ENCODE results near the gene GEMIN7.
A peak's percentile ranks its signal among the peaks of the same experiment; 100 is the strongest.

The GEMIN7 gene

GRCh38 chr19:45092747-45093678 is 14.0 kb downstream of the GEMIN7 start, which contains the start of gene PPP1R37:
Gene PPP1R37, plus strand, starts transcription at chr19:45093179. Its CDS starts 147 bp downstream, at chr19:45093326.
- H3K27ac ChIP-seq (ENCODE audit: low read depth, low read length): peak within 1 kb of the TSS; percentile 97
- under 1% methylated on average over 103 of the region's 103 CpGs for WGBS
- H3K4me3 ChIP-seq (ENCODE audit: low read length): peak within 1 kb of the TSS; percentile 94
- peak within 1 kb of the TSS; percentile 98 for H3K9ac ChIP-seq (ENCODE audit: low read depth, low read length)
- peaks cover 13% of the 10 kb centered on the region for H3K4me1 ChIP-seq (ENCODE audit: insufficient read depth, low read length)
- no peaks in the 10 kb centered on the region for H3K9me3 ChIP-seq (ENCODE audit: insufficient read depth, low read depth, low read length)
- H3K36me3 ChIP-seq (ENCODE audit: insufficient read depth, low read length): peaks cover 25% of the 10 kb centered on the region
- no peaks in the 10 kb centered on the region for H3K27me3 ChIP-seq (ENCODE audit: insufficient read depth, low read length)

- H3K9me3 ChIP-seq (ENCODE audit: insufficient read depth, low read depth, low read length): no peaks in the 10 kb centered on the region
- no peaks in the 10 kb centered on the region for H3K27me3 ChIP-seq (ENCODE audit: insufficient read depth, low read length)
- peak overlapping the region; percentile 94 for H3K4me3 ChIP-seq (ENCODE audit: low read length)
- H3K36me3 ChIP-seq (ENCODE audit: insufficient read depth, low read length): peaks cover 15% of the 10 kb centered on the region
- H3K4me1 ChIP-seq (ENCODE audit: insufficient read depth, low read length): peaks cover 23% of the 10 kb centered on the region
- H3K27ac ChIP-seq (ENCODE audit: low read depth, low read length): no peak overlapping the region
- 87% methylated on average over 9 of the region's 9 CpGs for WGBS
- H3K9ac ChIP-seq (ENCODE audit: low read depth, low read length): 0 out of 2 replicates have a peak overlapping the region, but pooled peaks have one; percentile 98
Measured at GRCh38 chr19:45094137-45094536, 15.1 kb downstream of the GEMIN7 start.

DNA sequence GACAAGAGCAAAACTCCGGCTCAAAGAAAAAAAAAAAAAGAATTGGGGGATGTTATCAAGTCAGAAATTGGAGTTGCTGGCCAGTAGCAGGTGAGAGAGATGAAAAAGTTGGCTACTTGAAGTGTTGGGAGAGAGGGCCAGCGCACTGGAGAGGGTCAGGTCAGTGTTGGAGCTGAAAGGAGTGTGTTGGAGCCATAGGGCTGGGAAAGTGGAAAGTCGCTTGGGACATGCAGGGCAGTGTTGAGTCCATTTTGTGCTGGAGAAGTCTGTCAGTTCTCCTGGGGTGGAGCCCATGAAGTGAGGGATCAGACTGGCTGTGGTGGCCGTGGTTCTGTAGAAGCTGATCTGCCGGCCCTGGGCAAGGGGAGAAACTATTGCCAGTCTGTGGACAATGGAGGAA is 15.6 kb downstream of the GEMIN7 start:
- peaks cover 12% of the 10 kb centered on the region for H3K36me3 ChIP-seq (ENCODE audit: insufficient read depth, low read length)
- peaks cover 28% of the 10 kb centered on the region for H3K4me1 ChIP-seq (ENCODE audit: insufficient read depth, low read length)
- 92% methylated on average over 5 of the region's 5 CpGs for WGBS
- no peak overlapping the region for H3K9ac ChIP-seq (ENCODE audit: low read depth, low read length)
- H3K9me3 ChIP-seq (ENCODE audit: insufficient read depth, low read depth, low read length): no peaks in the 10 kb centered on the region
- 0 out of 2 replicates have a peak overlapping the region, but pooled peaks have one; percentile 7 for H3K4me3 ChIP-seq (ENCODE audit: low read length)
- no peaks in the 10 kb centered on the region for H3K27me3 ChIP-seq (ENCODE audit: insufficient read depth, low read length)
- H3K27ac ChIP-seq (ENCODE audit: low read depth, low read length): no peak overlapping the region

DNA sequence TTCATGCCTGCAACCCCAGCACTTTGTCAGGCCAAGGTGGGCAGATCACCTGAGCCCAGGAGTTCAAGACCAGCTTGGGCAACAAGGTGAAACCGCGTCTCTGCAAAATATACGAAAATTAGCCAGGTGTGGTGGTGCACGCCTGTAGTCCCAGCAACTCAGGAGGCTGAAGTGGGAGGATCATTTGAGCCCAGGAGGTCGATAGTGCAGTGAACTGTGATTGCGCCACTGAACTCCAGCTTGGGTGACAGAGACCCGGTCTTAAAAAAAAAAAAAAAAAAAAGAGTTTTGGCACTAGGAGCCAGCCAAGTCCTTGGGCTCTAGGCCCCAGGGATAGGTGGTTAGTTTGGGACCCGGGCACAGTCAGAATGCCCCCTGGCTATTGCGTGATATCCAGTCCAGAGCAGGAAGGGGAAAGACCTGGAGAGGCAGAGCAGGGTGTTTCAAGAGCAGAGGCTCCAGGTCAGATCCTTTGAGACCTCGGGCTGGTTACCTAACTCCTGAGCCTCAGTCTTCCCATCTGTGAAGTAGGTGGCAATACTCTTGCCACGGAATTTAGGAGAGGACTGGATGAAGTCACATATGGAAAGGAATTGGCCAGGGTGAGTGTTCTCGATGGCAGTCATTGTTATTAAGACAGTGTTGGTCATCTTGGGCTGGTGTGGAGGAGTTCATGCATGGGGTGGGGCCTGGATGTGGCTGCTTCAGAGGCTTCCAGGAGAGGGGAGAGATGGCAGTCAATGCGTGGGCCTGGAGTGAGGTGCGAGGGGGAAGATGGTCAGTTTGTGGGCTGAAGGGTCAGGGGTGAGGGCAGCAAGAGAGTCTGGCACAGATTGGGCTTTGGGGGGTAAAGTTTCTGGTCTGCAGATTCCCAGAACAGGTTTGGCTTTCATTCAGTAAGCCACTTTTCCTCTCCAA is 16.7 kb downstream of the GEMIN7 start:
- H3K27me3 ChIP-seq (ENCODE audit: insufficient read depth, low read length): no peaks in the 10 kb centered on the region
- peaks cover 6% of the 10 kb centered on the region for H3K36me3 ChIP-seq (ENCODE audit: insufficient read depth, low read length)
- no peaks in the 10 kb centered on the region for H3K9me3 ChIP-seq (ENCODE audit: insufficient read depth, low read depth, low read length)
- H3K9ac ChIP-seq (ENCODE audit: low read depth, low read length): no peak overlapping the region
- no peak overlapping the region for H3K27ac ChIP-seq (ENCODE audit: low read depth, low read length)
- 93% methylated on average over 14 of the region's 14 CpGs for WGBS
- H3K4me3 ChIP-seq (ENCODE audit: low read length): no peak overlapping the region
- H3K4me1 ChIP-seq (ENCODE audit: insufficient read depth, low read length): peaks cover 34% of the 10 kb centered on the region

DNA sequence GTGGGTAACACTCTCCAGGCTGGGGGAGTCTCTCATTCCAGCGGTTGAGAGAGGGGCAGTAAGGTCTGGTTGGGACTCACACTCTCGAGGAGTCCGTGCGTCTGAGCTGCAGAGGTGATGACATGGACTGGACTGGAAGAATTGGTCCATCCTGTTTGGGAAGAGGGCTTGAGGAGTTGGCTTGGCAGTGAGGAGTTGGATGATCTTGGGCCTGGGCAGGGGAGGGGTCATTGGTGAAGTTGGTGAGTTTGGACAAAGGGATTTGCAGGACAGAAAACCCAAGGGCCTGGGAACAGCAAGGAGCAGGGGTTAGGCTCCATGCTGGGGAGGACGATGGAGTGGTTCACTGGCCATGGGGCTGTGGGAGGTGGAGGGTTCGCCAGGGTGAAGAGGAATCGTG is 17.6 kb downstream of the GEMIN7 start:
- H3K9ac ChIP-seq (ENCODE audit: low read depth, low read length): no peak overlapping the region
- H3K27me3 ChIP-seq (ENCODE audit: insufficient read depth, low read length): no peaks in the 10 kb centered on the region
- H3K4me3 ChIP-seq (ENCODE audit: low read length): no peak overlapping the region
- 90% methylated on average over 7 of the region's 7 CpGs for WGBS
- H3K9me3 ChIP-seq (ENCODE audit: insufficient read depth, low read depth, low read length): no peaks in the 10 kb centered on the region
- H3K36me3 ChIP-seq (ENCODE audit: insufficient read depth, low read length): peaks cover 5% of the 10 kb centered on the region; the same call in 1 of the 2 replicates
- H3K27ac ChIP-seq (ENCODE audit: low read depth, low read length): no peak overlapping the region
- H3K4me1 ChIP-seq (ENCODE audit: insufficient read depth, low read length): peaks cover 32% of the 10 kb centered on the region

DNA sequence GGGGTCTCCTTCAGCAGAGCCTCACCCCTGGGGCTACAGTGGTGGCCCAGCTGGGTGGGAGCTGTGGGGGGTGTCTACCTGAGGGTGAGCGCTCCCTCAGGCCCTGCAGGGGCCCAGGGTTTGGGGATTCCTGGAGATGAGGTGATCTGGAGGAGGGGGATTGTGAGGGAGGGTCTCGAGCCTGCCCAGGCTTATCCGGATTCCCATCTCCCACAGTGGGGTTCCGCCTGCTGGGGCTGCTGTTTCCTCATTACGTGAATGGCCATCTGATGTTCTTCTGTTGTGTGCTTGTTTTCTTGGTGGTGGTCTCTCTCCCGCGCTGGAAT is 18.4 kb downstream of the GEMIN7 start:
- Histone ChIP-seq H3K9ac (ENCODE audit: low read depth, low read length) (no peak overlapping the region), H3K4me1 (ENCODE audit: insufficient read depth, low read length) (peaks cover 34% of the 10 kb centered on the region), H3K27ac (ENCODE audit: low read depth, low read length) (no peak overlapping the region), H3K4me3 (ENCODE audit: low read length) (no peak overlapping the region), H3K9me3 (ENCODE audit: insufficient read depth, low read depth, low read length) (no peaks in the 10 kb centered on the region), H3K27me3 (ENCODE audit: insufficient read depth, low read length) (no peaks in the 10 kb centered on the region), H3K36me3 (ENCODE audit: insufficient read depth, low read length) (peaks cover 5% of the 10 kb centered on the region; the same call in 1 of the 2 replicates)
- 72% methylated on average over 7 of the region's 7 CpGs for WGBS

- H3K9me3 ChIP-seq (ENCODE audit: insufficient read depth, low read depth, low read length): no peaks in the 10 kb centered on the region
- H3K27me3 ChIP-seq (ENCODE audit: insufficient read depth, low read length): no peaks in the 10 kb centered on the region
- H3K27ac ChIP-seq (ENCODE audit: low read depth, low read length): no peak overlapping the region
- H3K4me3 ChIP-seq (ENCODE audit: low read length): no peak overlapping the region
- WGBS: 74% methylated on average over 14 of the region's 16 CpGs
- peaks cover 5% of the 10 kb centered on the region; the same call in 1 of the 2 replicates for H3K36me3 ChIP-seq (ENCODE audit: insufficient read depth, low read length)
- peak overlapping the region; percentile 22 for H3K9ac ChIP-seq (ENCODE audit: low read depth, low read length)
- H3K4me1 ChIP-seq (ENCODE audit: insufficient read depth, low read length): peaks cover 39% of the 10 kb centered on the region
Measured at GRCh38 chr19:45097776-45098520, 18.9 kb downstream of the GEMIN7 start.

GRCh38 chr19:45098521-45099466 is 19.7 kb downstream of the GEMIN7 start:
- Histone ChIP-seq H3K4me3 (ENCODE audit: low read length) (no peak overlapping the region), H3K27me3 (ENCODE audit: insufficient read depth, low read length) (no peaks in the 10 kb centered on the region), H3K27ac (ENCODE audit: low read depth, low read length) (no peak overlapping the region; the same call in 1 of the 2 replicates), H3K4me1 (ENCODE audit: insufficient read depth, low read length) (peaks cover 47% of the 10 kb centered on the region), H3K9ac (ENCODE audit: low read depth, low read length) (no peak overlapping the region; the same call in 1 of the 2 replicates), H3K36me3 (ENCODE audit: insufficient read depth, low read length) (peaks cover 5% of the 10 kb centered on the region; the same call in 1 of the 2 replicates), H3K9me3 (ENCODE audit: insufficient read depth, low read depth, low read length) (no peaks in the 10 kb centered on the region)
- 60% methylated on average over 15 of the region's 15 CpGs for WGBS

DNA sequence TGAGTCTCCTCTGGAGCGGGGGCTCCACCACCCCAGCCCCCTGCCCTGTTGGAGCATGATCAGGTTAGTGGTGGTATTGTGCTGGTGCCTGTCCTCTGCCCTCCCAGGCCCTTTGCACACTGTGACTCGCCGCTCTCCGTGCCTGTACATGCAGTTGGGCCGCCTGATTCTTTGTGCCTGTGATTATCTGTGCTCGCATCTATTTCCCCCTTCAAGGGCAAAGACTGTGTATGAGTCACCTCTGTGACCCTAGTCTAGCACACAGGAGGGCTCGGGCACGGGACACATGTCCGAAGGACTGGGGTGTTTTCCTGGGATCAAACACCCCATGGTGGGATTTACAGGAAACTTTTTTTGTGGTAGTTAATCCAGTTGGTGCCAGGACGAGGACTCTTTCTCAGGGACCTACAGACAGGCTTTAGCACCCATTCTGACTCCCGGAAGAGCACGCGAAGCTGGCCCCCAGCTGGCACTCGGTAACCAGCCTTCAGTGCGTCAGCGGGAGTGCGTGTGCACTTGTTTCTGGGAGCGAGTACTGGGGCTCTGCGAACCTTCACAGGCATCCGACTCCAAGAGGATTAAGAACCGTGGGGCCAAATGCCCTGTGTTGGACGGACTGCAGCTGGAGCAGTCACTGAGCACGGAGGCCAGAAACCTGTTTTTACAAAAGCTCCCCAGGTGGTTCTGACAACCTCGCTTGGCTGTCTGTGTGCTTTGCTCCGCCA is 20.6 kb downstream of the GEMIN7 start:
- WGBS: 81% methylated on average over 25 of the region's 25 CpGs
- peak overlapping the region; percentile 28; the same call in 1 of the 2 replicates for H3K27ac ChIP-seq (ENCODE audit: low read depth, low read length)
- H3K36me3 ChIP-seq (ENCODE audit: insufficient read depth, low read length): peaks cover 5% of the 10 kb centered on the region; the same call in 1 of the 2 replicates
- no peak overlapping the region for H3K4me3 ChIP-seq (ENCODE audit: low read length)
- H3K9me3 ChIP-seq (ENCODE audit: insufficient read depth, low read depth, low read length): no peaks in the 10 kb centered on the region
- peaks cover 49% of the 10 kb centered on the region for H3K4me1 ChIP-seq (ENCODE audit: insufficient read depth, low read length)
- H3K27me3 ChIP-seq (ENCODE audit: insufficient read depth, low read length): no peaks in the 10 kb centered on the region
- H3K9ac ChIP-seq (ENCODE audit: low read depth, low read length): peak overlapping the region; percentile 47
